Measurements from ENCODE around the gene TBKBP1.

GRCh38 chr17:47708312-47708863 is 14.4 kb downstream of the TBKBP1 start:
- TF ChIP-seq, protein P1, sequence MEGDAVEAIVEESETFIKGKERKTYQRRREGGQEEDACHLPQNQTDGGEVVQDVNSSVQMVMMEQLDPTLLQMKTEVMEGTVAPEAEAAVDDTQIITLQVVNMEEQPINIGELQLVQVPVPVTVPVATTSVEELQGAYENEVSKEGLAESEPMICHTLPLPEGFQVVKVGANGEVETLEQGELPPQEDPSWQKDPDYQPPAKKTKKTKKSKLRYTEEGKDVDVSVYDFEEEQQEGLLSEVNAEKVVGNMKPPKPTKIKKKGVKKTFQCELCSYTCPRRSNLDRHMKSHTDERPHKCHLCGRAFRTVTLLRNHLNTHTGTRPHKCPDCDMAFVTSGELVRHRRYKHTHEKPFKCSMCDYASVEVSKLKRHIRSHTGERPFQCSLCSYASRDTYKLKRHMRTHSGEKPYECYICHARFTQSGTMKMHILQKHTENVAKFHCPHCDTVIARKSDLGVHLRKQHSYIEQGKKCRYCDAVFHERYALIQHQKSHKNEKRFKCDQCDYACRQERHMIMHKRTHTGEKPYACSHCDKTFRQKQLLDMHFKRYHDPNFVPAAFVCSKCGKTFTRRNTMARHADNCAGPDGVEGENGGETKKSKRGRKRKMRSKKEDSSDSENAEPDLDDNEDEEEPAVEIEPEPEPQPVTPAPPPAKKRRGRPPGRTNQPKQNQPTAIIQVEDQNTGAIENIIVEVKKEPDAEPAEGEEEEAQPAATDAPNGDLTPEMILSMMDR (conservative IDR thresholded peaks at IDR 0.05; ENCODE audit: low read depth, low read length): no peak
- no peak for TF ChIP-seq EZH2phosphoT487 (IDR thresholded peaks at IDR 0.05; ENCODE audit: borderline replicate concordance, low read length)
- no peak for TF ChIP-seq EZH2 (IDR thresholded peaks at IDR 0.05; ENCODE audit: low read length, unreplicated experiment)

Data from PC-3 (cell line).